Tibial artery (tissue), 4 donors: ENCODE measurements around the gene MESP1.

Source experiments
- DNase-seq, 2 donors: peaks; one replicate each; pipeline ENCODE4 v3.0.0-alpha.2; 2019
- H3K27ac ChIP-seq, 2 donors: fragments of 200-600 bp; sonication (generic) in 1 of 2; 1 replicate in 1 of 2; 2 replicates in 1 of 2; pipeline ENCODE4 v1.5.1; 2018 to 2019; ENCODE audit warnings: mild to moderate bottlenecking in 1 of 2
- H3K27me3 ChIP-seq, 2 donors: fragments of 200-600 bp; sonication (generic) in 1 of 2; one replicate each; pipeline versions ENCODE4 v1.5.1 to v1.6.0; 2016 to 2019
- H3K36me3 ChIP-seq, 3 donors: fragments of 200-600 bp; sonication (generic) in 2 of 3; one replicate each; pipeline ENCODE4 v1.5.1; 2016 to 2019; ENCODE audit warnings: mild to moderate bottlenecking in 2 of 3
- H3K4me1 ChIP-seq, 4 donors: fragments of 200-600 bp; sonication (generic) in 2 of 4; 1 replicate in 3 of 4; 2 replicates in 1 of 4; pipeline ENCODE4 v1.5.1; 2016 to 2019
- H3K4me3 ChIP-seq, 2 donors: fragments of 200-600 bp; sonication (generic) in 1 of 2; 1 replicate in 1 of 2; 2 replicates in 1 of 2; pipeline ENCODE4 v1.5.1; 2018 to 2019; ENCODE audit warnings: mild to moderate bottlenecking in 2 of 2
- H3K9me3 ChIP-seq, 3 donors: fragments of 200-600 bp; sonication (generic) in 1 of 3; one replicate each; pipeline ENCODE4 v1.5.1; 2016 to 2019
- CTCF ChIP-seq, 2 experiments: fragments of 200-600 bp in 1 of 2; fragments of 450-650 bp in 1 of 2; IDR thresholded peaks; one replicate each; pipeline ENCODE4 v1.5.1; 2017 to 2019; ENCODE audit warnings: antibody characterized with exemption in 2 of 2, mild to moderate bottlenecking in 1 of 2, moderate library complexity in 1 of 2
- intact Hi-C: fragments of 100-400 bp; cut with DNase I; formaldehyde crosslinking; loops from one replicate; pipeline ENCODE4 v1.15.0; 2023; ENCODE audit warnings: low total_unique reads

Gene MESP1

DNA sequence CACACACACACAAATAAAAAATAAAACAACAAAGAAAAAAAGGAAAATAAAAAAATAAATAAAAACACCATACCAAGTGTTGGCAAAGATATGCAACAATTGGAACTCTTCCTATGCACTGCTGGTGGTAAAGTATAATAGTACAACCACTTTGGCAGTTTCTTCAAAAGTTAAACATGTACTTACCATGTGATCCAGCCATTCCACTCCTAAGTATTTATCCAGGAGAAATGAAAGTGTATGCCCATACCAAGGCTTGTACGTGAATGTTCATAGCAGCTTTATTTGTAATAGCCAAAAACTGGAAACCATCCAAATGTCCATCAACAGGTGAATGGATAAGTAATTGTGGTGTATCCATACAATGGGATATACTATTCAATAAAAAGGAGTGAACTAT lies 43.5 kb downstream of the MESP1 start:
- intact Hi-C loops, result loop anchor here (10.0 kb wide), 1 partner anchor 63 kb away; no protein-coding TSS in a partner anchor
- DNase-seq, result no peak
- Histone ChIP-seq H3K36me3 (no peaks in the 10 kb centered on the region), H3K4me3 (no peak overlapping the region), H3K9me3 (no peaks in the 10 kb centered on the region), H3K4me1 (peaks cover 0 to 16% (median 3%) of the 10 kb centered on the region in 4 donors), H3K27me3 (no peaks in the 10 kb centered on the region), H3K27ac (no peak overlapping the region)
- TF ChIP-seq CTCF (IDR thresholded peaks at IDR 0.05), result no peak

GRCh38 chr15:89704411-89704810 lies 46.6 kb downstream of the MESP1 start:
- intact Hi-C loops, result loop anchor here (10.0 kb wide), 1 partner anchor 60 kb away; no protein-coding TSS in a partner anchor
- no peak for TF ChIP-seq CTCF (IDR thresholded peaks at IDR 0.05)
- Histone ChIP-seq H3K9me3 (no peaks in the 10 kb centered on the region), H3K36me3 (no peaks in the 10 kb centered on the region), H3K4me1 (peaks cover 0 to 16% (median 3%) of the 10 kb centered on the region in 4 donors), H3K4me3 (no peak overlapping the region), H3K27ac (no peak overlapping the region), H3K27me3 (peaks cover 0 to 3% of the 10 kb centered on the region in 2 donors)
- DNase-seq, result no peak
